ENCODE measurements around the gene CHMP4A. TPM values are rescaled to one million over a fixed set of nuclear protein-coding genes. Genes with fewer than 3 reads are reported as not detected.

Gene CHMP4A
- total and polyA plus RNA-seq, 9 of the 15 experiments (the other 6 are each of a cell fraction or from before 2014, with no cell fraction given): 28.8 to 104 (median 52.7) TPM

- peak; percentile 32; the same call in 1 of the 2 replicates for TF ChIP-seq REST (IDR thresholded peaks at IDR 0.05; ENCODE audit: borderline replicate concordance)
- TF ChIP-seq REST (CRISPR knock-in tag; IDR thresholded peaks at IDR 0.05; ENCODE audit: low read depth): no peak
- no peak for TF ChIP-seq HSF4 (CRISPR knock-in tag; IDR thresholded peaks at IDR 0.05; ENCODE audit: borderline replicate concordance)
- TF ChIP-seq POLR2AphosphoS2 (IDR thresholded peaks at IDR 0.05; ENCODE audit: low read length): no peak
- peak; percentile 94 for TF ChIP-seq TEAD4 (IDR thresholded peaks at IDR 0.05; ENCODE audit: low read length)
- TF ChIP-seq TEAD4 (CRISPR knock-in tag; IDR thresholded peaks at IDR 0.05; ENCODE audit: borderline replicate concordance): no peak
- TF ChIP-seq ARID3A (IDR thresholded peaks at IDR 0.05; ENCODE audit: borderline replicate concordance, low read depth, low read length): no peak
- TF ChIP-seq RFX1 (IDR thresholded peaks at IDR 0.05): no peak
- no peak for TF ChIP-seq CSDE1 (IDR thresholded peaks at IDR 0.05)
- TF ChIP-seq ZNF140 (CRISPR knock-in tag; IDR thresholded peaks at IDR 0.05): no peak
- no peak for TF ChIP-seq RBM34 (IDR thresholded peaks at IDR 0.05; ENCODE audit: borderline replicate concordance, insufficient read depth, low read length)
- 0 out of 2 replicates have a peak, but pooled peaks have one; percentile 16 for TF ChIP-seq EGR1 (conservative IDR thresholded peaks at IDR 0.05)
- TF ChIP-seq TAF1 (IDR thresholded peaks at IDR 0.05; ENCODE audit: control insufficient read depth, extremely low read depth, insufficient read depth, low read length, severe bottlenecking): peak; percentile 26
- TF ChIP-seq CREM (IDR thresholded peaks at IDR 0.05; ENCODE audit: low read depth): peak; percentile 47; the same call in 1 of the 2 replicates
- TF ChIP-seq FOXM1 (IDR thresholded peaks at IDR 0.05; ENCODE audit: low read depth): peak; percentile 76; the same call in 1 of the 2 replicates
- no peak for TF ChIP-seq FOXM1 (CRISPR knock-in tag; IDR thresholded peaks at IDR 0.05; ENCODE audit: low read depth)
- TF ChIP-seq GATAD2A (IDR thresholded peaks at IDR 0.05): no peak
- TF ChIP-seq ZBTB2 (IDR thresholded peaks at IDR 0.05): no peak; the same call in 1 of the 2 replicates
- TF ChIP-seq SMARCA4 (IDR thresholded peaks at IDR 0.05): peak; percentile 74
Observed at GRCh38 chr14:24255931-24256711, 42.8 kb upstream of the CHMP4A start (continued).

Measured in K562 (cell line).